Suppressor macrophage (primary cell): ENCODE results near the gene FRMD4A.
"Not testable (repeated sequence)": the region's sequence is repeated elsewhere in the genome, so short reads cannot be mapped to it uniquely, and the experiment has no call there.

Source experiments
- DNase-seq, 4 experiments: peaks; one replicate each; pipeline ENCODE4 v3.0.0-alpha.2; 2020 to 2022

The FRMD4A gene

GRCh38 chr10:13942035-13942434 lies 388.7 kb downstream of the FRMD4A start:
- DNase-seq, result no peak

- no peak for DNase-seq
Measured at GRCh38 chr10:13939391-13939790, 391.3 kb downstream of the FRMD4A start.

- DNase-seq, result peak in 2 of 4 experiments; percentile 19 to 26
Measured at GRCh38 chr10:13938950-13939349, 391.8 kb downstream of the FRMD4A start.

GRCh38 chr10:13936826-13937225 lies 393.9 kb downstream of the FRMD4A start:
- no peak for DNase-seq

GRCh38 chr10:13930120-13930519 lies 400.6 kb downstream of the FRMD4A start:
- DNase-seq, result no peak

- no peak for DNase-seq
Measured at GRCh38 chr10:13928451-13928850, 402.3 kb downstream of the FRMD4A start.

GRCh38 chr10:13925971-13926780 lies 404.5 kb downstream of the FRMD4A start:
- peak in 2 of 4 experiments; percentile 11 to 37 for DNase-seq

- peak; percentile 27 to 69 (median 37) for DNase-seq
Measured at GRCh38 chr10:13924040-13924725, 406.5 kb downstream of the FRMD4A start.

GRCh38 chr10:13922586-13922985 lies 408.1 kb downstream of the FRMD4A start:
- DNase-seq, result no peak

GRCh38 chr10:13921941-13922340 lies 408.8 kb downstream of the FRMD4A start:
- DNase-seq, result no peak

- DNase-seq, result not testable (repeated sequence)
Measured at GRCh38 chr10:13921131-13921530, 409.6 kb downstream of the FRMD4A start.

GRCh38 chr10:13920465-13920864 lies 410.3 kb downstream of the FRMD4A start:
- DNase-seq, result no peak

GRCh38 chr10:13920031-13920430 lies 410.7 kb downstream of the FRMD4A start:
- no peak for DNase-seq

- DNase-seq, result no peak
Measured at GRCh38 chr10:13917791-13918190, 412.9 kb downstream of the FRMD4A start.

- no peak for DNase-seq
Measured at GRCh38 chr10:13916384-13916947, 414.3 kb downstream of the FRMD4A start.

- no peak for DNase-seq
Measured at GRCh38 chr10:13915710-13916109, 415.0 kb downstream of the FRMD4A start.

GRCh38 chr10:13913897-13914296 lies 416.8 kb downstream of the FRMD4A start:
- DNase-seq, result peak; percentile 76 to 86 (median 84)

- DNase-seq, result peak; percentile 49 to 76 (median 66)
Measured at GRCh38 chr10:13911821-13912520, 418.8 kb downstream of the FRMD4A start.

GRCh38 chr10:13909516-13910258 lies 421.0 kb downstream of the FRMD4A start:
- peak in 2 of 4 experiments; percentile 52 to 53 for DNase-seq

- DNase-seq, result no peak
Measured at GRCh38 chr10:13908475-13908874, 422.2 kb downstream of the FRMD4A start.

GRCh38 chr10:13907570-13907969 lies 423.2 kb downstream of the FRMD4A start:
- no peak for DNase-seq

GRCh38 chr10:13905281-13905680 lies 425.4 kb downstream of the FRMD4A start:
- no peak for DNase-seq
